Neural crest cell (in vitro differentiated cells): Measurements from ENCODE around the gene OR2AT4. TPM values are rescaled to one million over a fixed set of nuclear protein-coding genes. Genes with fewer than 3 reads are reported as not detected.
"Not testable (repeated sequence)": the region's sequence is repeated elsewhere in the genome, so short reads cannot be mapped to it uniquely, and the experiment has no call there.

Experiments used
- DNase-seq: peaks from one replicate; pipeline ENCODE4 v3.0.0; 2021; ENCODE audit warnings: low read depth, mixed read lengths, low spot score
- H3K27ac Mint-ChIP-seq: one replicate; pipeline ENCODE4 v1.8.0; 2021; ENCODE audit warnings: mild to moderate bottlenecking, mixed read lengths; ENCODE audit not compliant: unreplicated experiment
- H3K27me3 Mint-ChIP-seq: 2 replicates; pipeline ENCODE4 v1.8.0; 2021; ENCODE audit warnings: low read depth, mild to moderate bottlenecking, mixed read lengths
- H3K36me3 Mint-ChIP-seq: 2 replicates; pipeline ENCODE4 v1.8.0; 2021; ENCODE audit warnings: low read depth, mild to moderate bottlenecking, mixed read lengths
- H3K4me1 Mint-ChIP-seq: 2 replicates; pipeline ENCODE4 v1.8.0; 2021; ENCODE audit warnings: mixed read lengths
- H3K4me3 Mint-ChIP-seq: one replicate; pipeline ENCODE4 v1.8.0; 2021; ENCODE audit warnings: mild to moderate bottlenecking, mixed read lengths
- H3K9me3 Mint-ChIP-seq: 2 replicates; pipeline ENCODE4 v1.8.0; 2021; ENCODE audit warnings: mixed read lengths
- total RNA-seq: library from RNA; stranded (reverse); gene quantifications from 2 replicates; pipeline ENCODE4 v1.2.1, GENCODE V29; 2021
- TF ChIP-seq, protein P1 (sequence below): fragments of 200-600 bp; sonication (generic); conservative IDR thresholded peaks from 2 replicates; pipeline ENCODE4 v1.5.0; 2021; ENCODE audit warnings: antibody characterized with exemption, mild to moderate bottlenecking

OR2AT4 gene
- total RNA-seq, 1 donor from 2014 or later: not detected

DNA sequence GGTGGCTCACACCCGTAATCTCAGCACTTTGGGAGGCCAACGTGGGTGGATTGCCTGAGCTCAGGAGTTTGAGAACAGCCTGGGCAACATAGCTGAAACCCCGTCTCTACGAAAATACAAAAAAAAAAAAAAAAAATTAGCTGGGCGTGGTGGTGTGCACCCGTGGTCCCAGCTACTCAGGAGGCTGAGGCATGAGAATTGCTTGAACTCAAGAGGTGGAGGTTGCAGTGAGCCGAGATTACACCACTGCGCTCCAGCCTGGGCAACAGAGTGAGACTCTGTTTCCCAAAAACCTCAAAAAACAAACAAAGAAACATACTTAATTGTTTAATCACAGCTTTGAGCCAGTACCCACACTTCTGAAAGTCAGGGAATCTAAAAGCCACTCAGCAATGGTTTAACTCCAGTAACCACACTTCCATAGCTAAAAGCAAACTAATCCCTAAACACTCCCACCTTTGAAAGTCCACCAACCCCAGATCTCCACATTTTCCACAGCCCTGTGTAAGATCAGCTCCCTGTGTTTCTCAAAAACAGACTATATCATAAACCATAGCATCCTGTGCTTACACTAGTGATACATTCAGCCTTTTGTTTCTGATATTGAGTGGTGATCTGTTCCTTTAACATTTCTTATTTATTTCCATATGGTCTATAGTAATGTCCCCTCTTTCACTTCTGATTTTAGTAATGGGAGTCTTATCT is 4.9 kb upstream of the OR2AT4 start:
- Mint-ChIP-seq H3K4me3 (no peak overlapping the region), H3K27ac (no peak overlapping the region), H3K36me3 (peaks cover 2% of the 10 kb centered on the region), H3K4me1 (no peaks in the 10 kb centered on the region), H3K9me3 (peaks cover 4% of the 10 kb centered on the region), H3K27me3 (peaks cover 7% of the 10 kb centered on the region)
- TF ChIP-seq, protein P1, sequence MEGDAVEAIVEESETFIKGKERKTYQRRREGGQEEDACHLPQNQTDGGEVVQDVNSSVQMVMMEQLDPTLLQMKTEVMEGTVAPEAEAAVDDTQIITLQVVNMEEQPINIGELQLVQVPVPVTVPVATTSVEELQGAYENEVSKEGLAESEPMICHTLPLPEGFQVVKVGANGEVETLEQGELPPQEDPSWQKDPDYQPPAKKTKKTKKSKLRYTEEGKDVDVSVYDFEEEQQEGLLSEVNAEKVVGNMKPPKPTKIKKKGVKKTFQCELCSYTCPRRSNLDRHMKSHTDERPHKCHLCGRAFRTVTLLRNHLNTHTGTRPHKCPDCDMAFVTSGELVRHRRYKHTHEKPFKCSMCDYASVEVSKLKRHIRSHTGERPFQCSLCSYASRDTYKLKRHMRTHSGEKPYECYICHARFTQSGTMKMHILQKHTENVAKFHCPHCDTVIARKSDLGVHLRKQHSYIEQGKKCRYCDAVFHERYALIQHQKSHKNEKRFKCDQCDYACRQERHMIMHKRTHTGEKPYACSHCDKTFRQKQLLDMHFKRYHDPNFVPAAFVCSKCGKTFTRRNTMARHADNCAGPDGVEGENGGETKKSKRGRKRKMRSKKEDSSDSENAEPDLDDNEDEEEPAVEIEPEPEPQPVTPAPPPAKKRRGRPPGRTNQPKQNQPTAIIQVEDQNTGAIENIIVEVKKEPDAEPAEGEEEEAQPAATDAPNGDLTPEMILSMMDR: no peak
- no peak for DNase-seq

DNA sequence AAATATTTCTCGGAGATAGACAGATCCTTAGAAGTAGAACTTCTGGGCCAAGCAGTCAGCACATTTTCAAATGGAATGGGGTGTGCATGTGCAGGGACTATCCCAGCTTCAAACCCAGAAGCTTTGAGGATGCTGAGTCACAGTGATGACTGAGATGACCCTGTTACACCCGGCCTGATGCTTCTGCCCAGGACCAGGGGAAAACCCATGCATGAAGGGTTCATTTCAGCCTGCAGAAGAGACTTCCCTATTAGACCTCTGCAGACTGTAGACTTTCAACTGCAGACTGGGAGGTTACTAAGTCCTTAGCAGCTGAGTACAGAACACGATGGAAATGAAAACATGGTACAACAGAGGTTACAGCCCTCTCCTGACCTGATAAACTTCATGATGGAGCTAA is 3.6 kb upstream of the OR2AT4 start:
- DNase-seq: no peak
- peaks cover 2% of the 10 kb centered on the region for H3K9me3 Mint-ChIP-seq
- H3K4me3 Mint-ChIP-seq: no peak overlapping the region
- TF ChIP-seq, protein P1: no peak
- no peak overlapping the region for H3K27ac Mint-ChIP-seq
- peaks cover 2% of the 10 kb centered on the region for H3K36me3 Mint-ChIP-seq
- H3K27me3 Mint-ChIP-seq: peaks cover 8% of the 10 kb centered on the region
- H3K4me1 Mint-ChIP-seq: no peaks in the 10 kb centered on the region

DNA sequence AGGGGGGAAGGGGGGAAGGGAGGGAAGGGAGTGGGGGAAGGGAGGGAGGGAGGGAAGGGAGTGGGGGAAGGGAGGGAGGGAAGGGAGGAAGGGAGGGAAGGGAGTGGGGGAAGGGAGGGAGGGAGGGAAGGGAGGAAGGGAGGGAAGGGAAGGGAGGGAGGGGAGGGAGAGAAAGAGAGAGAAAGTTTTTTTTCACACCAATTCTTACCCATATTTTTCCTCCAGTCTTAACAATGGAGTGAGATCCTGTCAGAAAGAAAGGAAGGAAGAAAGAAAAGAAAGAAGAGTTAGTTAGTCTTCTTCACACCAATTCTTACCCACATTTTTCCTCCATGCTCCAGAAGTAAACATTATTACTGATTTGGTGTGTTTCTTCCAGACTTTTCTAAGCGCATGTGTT is 3.0 kb upstream of the OR2AT4 start:
- H3K4me3 Mint-ChIP-seq: no peak overlapping the region
- TF ChIP-seq, protein P1: no peak

DNA sequence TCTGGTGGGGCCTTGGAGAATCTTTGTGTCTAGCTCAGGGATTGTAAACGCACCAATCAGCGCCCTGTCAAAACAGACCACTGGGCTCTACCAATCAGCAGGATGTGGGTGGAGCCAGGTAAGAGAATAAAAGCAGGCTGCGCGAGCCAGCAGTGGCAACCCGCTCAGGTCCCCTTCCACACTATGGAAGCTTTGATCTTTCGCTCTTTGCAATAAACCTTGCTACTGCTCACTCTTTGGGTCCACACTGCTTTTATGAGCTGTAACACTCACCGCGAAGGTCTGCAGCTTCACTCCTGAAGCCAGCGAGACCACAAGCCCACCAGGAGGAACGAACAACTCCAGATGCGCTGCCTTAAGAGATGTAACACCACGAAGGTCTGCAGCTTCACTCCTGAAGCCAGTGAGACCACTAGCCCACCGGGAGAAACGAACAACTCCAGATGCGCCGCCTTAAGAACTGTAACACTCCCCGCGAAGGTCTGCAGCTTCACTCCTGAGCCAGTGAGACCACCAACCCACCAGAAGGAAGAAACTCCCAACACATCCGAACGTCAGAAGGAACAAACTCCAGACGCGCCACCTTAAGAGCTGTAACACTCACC is 2.3 kb upstream of the OR2AT4 start:
- Mint-ChIP-seq H3K27me3 (peaks cover 22% of the 10 kb centered on the region), H3K27ac (peak overlapping the region; percentile 15)
- not testable (repeated sequence) for H3K36me3 Mint-ChIP-seq, DNase-seq, H3K4me1 Mint-ChIP-seq, H3K9me3 Mint-ChIP-seq, H3K4me3 Mint-ChIP-seq

More for the DNA sequence above, 3.0 kb upstream of the OR2AT4 start:
- Mint-ChIP-seq H3K36me3 (peaks cover 2% of the 10 kb centered on the region), H3K4me1 (no peaks in the 10 kb centered on the region), H3K9me3 (peaks cover 2% of the 10 kb centered on the region), H3K27me3 (peaks cover 15% of the 10 kb centered on the region), H3K27ac (no peak overlapping the region)
- DNase-seq: no peak

DNA sequence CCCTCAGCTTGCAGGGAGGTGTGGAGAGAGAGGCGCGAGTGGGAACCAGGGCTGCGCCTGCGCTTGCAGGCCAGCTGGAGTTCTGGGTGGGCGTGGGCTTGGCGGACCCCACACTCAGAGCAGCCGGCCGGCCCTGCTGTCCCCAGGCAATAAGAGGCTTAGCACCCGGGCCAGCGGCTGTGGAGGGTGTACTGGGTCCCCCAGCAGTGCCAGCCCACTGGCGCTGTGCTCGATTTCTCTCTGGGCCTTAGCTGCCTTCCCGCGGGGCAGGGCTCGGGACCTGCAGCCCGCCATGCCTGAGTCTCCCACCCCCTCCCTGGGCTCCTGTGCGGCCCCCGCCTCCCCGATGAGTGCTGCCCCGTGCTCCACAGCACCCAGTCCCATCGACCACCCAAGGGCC is 1.5 kb upstream of the OR2AT4 start:
- not testable (repeated sequence) for H3K27ac Mint-ChIP-seq, H3K36me3 Mint-ChIP-seq
- H3K27me3 Mint-ChIP-seq: peaks cover 26% of the 10 kb centered on the region

DNA sequence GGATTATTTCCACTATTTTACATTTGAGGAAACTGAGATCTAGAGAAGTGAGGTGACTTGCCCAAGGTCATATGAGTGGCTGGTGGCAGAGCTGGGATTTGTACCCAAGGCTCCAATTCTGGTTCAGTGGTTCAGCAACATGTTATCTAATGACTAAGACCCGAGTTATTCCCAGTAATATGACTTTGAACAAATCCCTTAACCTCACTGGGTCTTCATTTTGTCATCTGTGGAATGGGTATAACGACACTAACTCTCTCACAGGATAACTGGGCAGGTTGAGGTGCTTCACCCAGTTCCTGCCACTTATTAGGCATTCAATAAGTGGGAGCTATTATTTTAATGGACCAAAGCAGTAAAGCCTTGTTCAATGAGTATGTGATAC is 489 bp upstream of the OR2AT4 start:
- TF ChIP-seq, protein P1: no peak
- Mint-ChIP-seq H3K4me3 (no peak overlapping the region), H3K9me3 (peaks cover 2% of the 10 kb centered on the region), H3K27ac (no peak overlapping the region), H3K36me3 (peaks cover 2% of the 10 kb centered on the region), H3K27me3 (peaks cover 27% of the 10 kb centered on the region), H3K4me1 (no peaks in the 10 kb centered on the region)
- DNase-seq: no peak

More for the DNA sequence above, 1.5 kb upstream of the OR2AT4 start:
- H3K4me1 Mint-ChIP-seq, DNase-seq, H3K9me3 Mint-ChIP-seq, H3K4me3 Mint-ChIP-seq: not testable (repeated sequence)

DNA sequence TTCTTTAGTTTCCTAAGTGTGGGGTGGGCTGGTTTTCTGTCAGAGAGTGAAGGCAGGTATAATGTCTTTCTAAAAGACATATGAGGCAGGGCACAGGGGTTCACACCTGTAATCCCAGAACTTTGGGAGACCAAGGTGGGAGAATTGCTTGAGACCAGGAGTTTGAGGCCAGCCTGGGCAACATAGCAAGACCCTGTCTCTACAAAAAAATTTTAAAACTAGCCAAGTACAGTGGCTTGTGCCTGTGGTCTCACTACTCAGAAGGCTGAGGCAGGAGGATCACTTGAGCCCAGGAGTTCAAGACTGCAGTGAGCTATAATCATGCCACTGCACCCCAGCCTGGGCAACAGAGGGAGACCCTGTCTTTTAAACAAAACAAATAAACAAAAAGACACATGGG is 2.3 kb downstream of the OR2AT4 start:
- H3K27me3 Mint-ChIP-seq: peaks cover 30% of the 10 kb centered on the region
- H3K4me1 Mint-ChIP-seq, H3K36me3 Mint-ChIP-seq, DNase-seq, H3K4me3 Mint-ChIP-seq, H3K27ac Mint-ChIP-seq: not testable (repeated sequence)
- peaks cover 13% of the 10 kb centered on the region for H3K9me3 Mint-ChIP-seq
